ENCODE results near the gene COX7B2.

The COX7B2 gene

DNA sequence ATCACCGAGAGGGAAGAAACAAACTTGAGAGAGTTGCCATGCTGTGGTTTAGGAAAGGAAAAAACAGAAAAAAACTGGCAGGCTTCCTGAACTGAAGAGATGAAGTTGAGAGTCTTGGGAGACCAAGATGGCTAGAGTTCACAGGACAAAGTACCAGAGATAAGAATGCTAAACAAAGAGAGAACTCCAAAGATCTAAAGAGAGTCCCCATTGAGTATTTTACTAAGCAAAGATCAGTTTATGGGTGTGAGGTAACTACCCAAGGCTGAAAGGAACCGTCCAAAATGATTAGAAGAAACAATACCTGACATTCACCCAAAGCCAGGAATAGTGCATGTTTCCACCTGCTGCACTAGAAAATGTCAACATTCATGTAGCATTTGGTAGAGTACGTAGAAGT, 21.8 kb upstream of the COX7B2 start:
- no peaks in the 10 kb centered on the region for H3K4me1 ChIP-seq (ENCODE audit: insufficient read depth, low read length, severe bottlenecking)
- H2AFZ ChIP-seq (ENCODE audit: low read length): no peak overlapping the region
- no peaks in the 10 kb centered on the region for H3K9me3 ChIP-seq (ENCODE audit: low read length)
- H3K27me3 ChIP-seq (ENCODE audit: insufficient read depth, low read length): no peaks in the 10 kb centered on the region
- H3K79me2 ChIP-seq (ENCODE audit: insufficient read depth, low read length): no peaks in the 10 kb centered on the region
- H3K4me2 ChIP-seq (ENCODE audit: low read length): no peak overlapping the region
- H3K9me2 ChIP-seq (ENCODE audit: low read depth, low read length): no peaks in the 10 kb centered on the region
- H3K4me3 ChIP-seq (ENCODE audit: low read depth, low read length, poor library complexity, severe bottlenecking): no peak overlapping the region
- TF ChIP-seq, protein P1, sequence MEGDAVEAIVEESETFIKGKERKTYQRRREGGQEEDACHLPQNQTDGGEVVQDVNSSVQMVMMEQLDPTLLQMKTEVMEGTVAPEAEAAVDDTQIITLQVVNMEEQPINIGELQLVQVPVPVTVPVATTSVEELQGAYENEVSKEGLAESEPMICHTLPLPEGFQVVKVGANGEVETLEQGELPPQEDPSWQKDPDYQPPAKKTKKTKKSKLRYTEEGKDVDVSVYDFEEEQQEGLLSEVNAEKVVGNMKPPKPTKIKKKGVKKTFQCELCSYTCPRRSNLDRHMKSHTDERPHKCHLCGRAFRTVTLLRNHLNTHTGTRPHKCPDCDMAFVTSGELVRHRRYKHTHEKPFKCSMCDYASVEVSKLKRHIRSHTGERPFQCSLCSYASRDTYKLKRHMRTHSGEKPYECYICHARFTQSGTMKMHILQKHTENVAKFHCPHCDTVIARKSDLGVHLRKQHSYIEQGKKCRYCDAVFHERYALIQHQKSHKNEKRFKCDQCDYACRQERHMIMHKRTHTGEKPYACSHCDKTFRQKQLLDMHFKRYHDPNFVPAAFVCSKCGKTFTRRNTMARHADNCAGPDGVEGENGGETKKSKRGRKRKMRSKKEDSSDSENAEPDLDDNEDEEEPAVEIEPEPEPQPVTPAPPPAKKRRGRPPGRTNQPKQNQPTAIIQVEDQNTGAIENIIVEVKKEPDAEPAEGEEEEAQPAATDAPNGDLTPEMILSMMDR (IDR thresholded peaks at IDR 0.05; ENCODE audit: low read length): no peak
- no peak for TF ChIP-seq EZH2 (IDR thresholded peaks at IDR 0.05; ENCODE audit: borderline replicate concordance, low read length)
- H3K36me3 ChIP-seq (ENCODE audit: insufficient read depth, low read length): no peaks in the 10 kb centered on the region
- H3K27ac ChIP-seq (ENCODE audit: low read depth, low read length, poor library complexity, severe bottlenecking): no peak overlapping the region
- H3K9ac ChIP-seq (ENCODE audit: low read length): no peak overlapping the region
- H3F3A ChIP-seq (ENCODE audit: insufficient read depth, low read length): no peaks in the 10 kb centered on the region
- no peaks in the 10 kb centered on the region for H4K20me1 ChIP-seq (ENCODE audit: insufficient read depth, low read length)

DNA sequence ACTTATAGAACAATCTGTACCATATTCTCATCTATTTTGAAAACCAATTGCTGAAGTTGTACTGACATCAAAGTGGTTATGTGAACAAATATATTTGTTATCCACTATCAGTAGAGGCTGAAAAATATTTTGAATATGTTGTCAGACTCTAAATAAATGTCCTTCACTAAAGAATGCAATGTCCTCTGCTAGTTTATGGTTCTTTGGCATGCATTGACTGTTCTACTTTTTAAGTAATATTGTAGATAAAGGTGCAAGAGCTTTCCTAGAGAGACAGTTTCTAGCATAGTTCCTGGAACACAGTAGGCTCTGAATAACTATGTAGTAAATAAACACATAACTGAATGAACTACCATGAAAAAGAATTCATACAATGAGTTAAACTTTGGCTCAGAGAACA, 18.2 kb upstream of the COX7B2 start:
- H3K79me2 ChIP-seq (ENCODE audit: insufficient read depth, low read length): no peaks in the 10 kb centered on the region
- no peaks in the 10 kb centered on the region for H3K4me1 ChIP-seq (ENCODE audit: insufficient read depth, low read length, severe bottlenecking)
- H3K27me3 ChIP-seq (ENCODE audit: insufficient read depth, low read length): no peaks in the 10 kb centered on the region
- H3K9me3 ChIP-seq (ENCODE audit: low read length): no peaks in the 10 kb centered on the region
- no peak overlapping the region for H3K4me2 ChIP-seq (ENCODE audit: low read length)
- TF ChIP-seq EZH2 (IDR thresholded peaks at IDR 0.05; ENCODE audit: borderline replicate concordance, low read length): no peak
- TF ChIP-seq, protein P1 (IDR thresholded peaks at IDR 0.05; ENCODE audit: low read length): no peak
- no peak overlapping the region for H2AFZ ChIP-seq (ENCODE audit: low read length)
- no peaks in the 10 kb centered on the region for H3K36me3 ChIP-seq (ENCODE audit: insufficient read depth, low read length)
- no peaks in the 10 kb centered on the region for H4K20me1 ChIP-seq (ENCODE audit: insufficient read depth, low read length)
- no peaks in the 10 kb centered on the region for H3F3A ChIP-seq (ENCODE audit: insufficient read depth, low read length)
- no peak overlapping the region for H3K4me3 ChIP-seq (ENCODE audit: low read depth, low read length, poor library complexity, severe bottlenecking)
- H3K27ac ChIP-seq (ENCODE audit: low read depth, low read length, poor library complexity, severe bottlenecking): no peak overlapping the region
- no peaks in the 10 kb centered on the region for H3K9me2 ChIP-seq (ENCODE audit: low read depth, low read length)
- no peak overlapping the region for H3K9ac ChIP-seq (ENCODE audit: low read length)

DNA sequence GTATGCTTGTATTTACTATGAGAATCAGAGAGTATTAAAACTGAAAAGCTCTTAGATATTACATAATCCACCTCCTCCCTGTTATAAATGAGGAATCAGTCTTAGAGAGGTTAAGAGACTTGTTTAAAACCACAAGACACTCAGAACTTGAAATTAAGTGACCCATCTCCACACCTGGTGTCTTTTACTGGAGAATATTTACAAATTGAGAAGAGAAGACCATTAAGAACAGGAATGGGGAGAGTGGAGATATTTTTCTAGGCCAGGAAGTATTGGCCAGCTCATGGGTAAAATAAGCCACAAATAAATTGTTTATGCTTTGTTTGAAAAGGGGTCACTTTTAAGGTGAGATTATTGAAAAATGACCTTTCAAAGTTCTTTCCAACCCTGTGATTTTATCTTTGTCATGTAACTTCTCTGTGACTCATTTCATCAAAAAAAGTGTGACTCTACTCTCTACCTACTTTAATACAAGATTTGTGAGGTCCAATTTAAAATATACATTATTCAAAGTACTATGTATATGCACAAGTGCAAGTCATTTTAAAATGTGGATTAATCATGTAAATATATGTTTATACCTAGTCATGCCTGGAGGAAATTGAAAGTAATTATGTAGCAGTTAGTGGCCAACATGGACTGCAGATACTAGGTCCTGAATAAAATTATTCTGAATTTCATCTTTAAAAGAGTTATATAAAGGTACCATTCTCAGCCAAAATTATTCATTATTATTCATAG, 15.9 kb upstream of the COX7B2 start:
- no peak overlapping the region for H3K4me2 ChIP-seq (ENCODE audit: low read length)
- no peaks in the 10 kb centered on the region for H3F3A ChIP-seq (ENCODE audit: insufficient read depth, low read length)
- no peak overlapping the region for H3K4me3 ChIP-seq (ENCODE audit: low read depth, low read length, poor library complexity, severe bottlenecking)
- no peak overlapping the region for H3K9ac ChIP-seq (ENCODE audit: low read length)
- no peaks in the 10 kb centered on the region for H3K36me3 ChIP-seq (ENCODE audit: insufficient read depth, low read length)
- H3K79me2 ChIP-seq (ENCODE audit: insufficient read depth, low read length): no peaks in the 10 kb centered on the region
- H3K4me1 ChIP-seq (ENCODE audit: insufficient read depth, low read length, severe bottlenecking): no peaks in the 10 kb centered on the region
- H3K9me2 ChIP-seq (ENCODE audit: low read depth, low read length): no peaks in the 10 kb centered on the region
- H2AFZ ChIP-seq (ENCODE audit: low read length): no peak overlapping the region
- H3K27me3 ChIP-seq (ENCODE audit: insufficient read depth, low read length): no peaks in the 10 kb centered on the region
- no peaks in the 10 kb centered on the region for H3K9me3 ChIP-seq (ENCODE audit: low read length)
- no peaks in the 10 kb centered on the region for H4K20me1 ChIP-seq (ENCODE audit: insufficient read depth, low read length)
- no peak overlapping the region for H3K27ac ChIP-seq (ENCODE audit: low read depth, low read length, poor library complexity, severe bottlenecking)
- TF ChIP-seq, protein P1 (IDR thresholded peaks at IDR 0.05; ENCODE audit: low read length): no peak
- TF ChIP-seq EZH2 (IDR thresholded peaks at IDR 0.05; ENCODE audit: borderline replicate concordance, low read length): no peak
